HG02981 (cell line): Measurements from ENCODE around the gene TMC3.

Experiments
- ATAC-seq: cut with Tn5 transposase; IDR thresholded peaks from one replicate; pipeline ENCODE4 v1.9.1; 2021; ENCODE audit warnings: mild to moderate bottlenecking, moderate library complexity; ENCODE audit not compliant: unreplicated experiment

The TMC3 gene

DNA sequence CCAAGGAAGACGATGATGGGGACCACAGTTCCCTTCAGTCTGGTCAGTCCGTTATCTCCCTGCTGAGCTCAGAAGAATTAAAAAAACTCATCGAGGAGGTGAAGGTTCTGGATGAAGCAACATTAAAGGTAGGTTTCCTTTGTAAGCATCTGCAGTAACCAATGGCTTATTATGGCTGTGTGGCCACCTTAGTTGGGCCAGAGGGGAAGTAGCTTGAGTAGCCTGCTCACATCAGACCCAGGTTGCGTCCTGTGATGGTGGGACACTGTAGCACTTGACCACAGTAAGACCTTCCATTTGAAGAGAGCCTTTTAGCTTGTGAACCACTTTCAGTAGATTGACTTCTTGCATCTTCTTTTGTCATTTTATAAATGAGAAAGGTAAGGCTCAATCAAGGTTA is 72.6 kb downstream of the TMC3 start:
- no peak for ATAC-seq

DNA sequence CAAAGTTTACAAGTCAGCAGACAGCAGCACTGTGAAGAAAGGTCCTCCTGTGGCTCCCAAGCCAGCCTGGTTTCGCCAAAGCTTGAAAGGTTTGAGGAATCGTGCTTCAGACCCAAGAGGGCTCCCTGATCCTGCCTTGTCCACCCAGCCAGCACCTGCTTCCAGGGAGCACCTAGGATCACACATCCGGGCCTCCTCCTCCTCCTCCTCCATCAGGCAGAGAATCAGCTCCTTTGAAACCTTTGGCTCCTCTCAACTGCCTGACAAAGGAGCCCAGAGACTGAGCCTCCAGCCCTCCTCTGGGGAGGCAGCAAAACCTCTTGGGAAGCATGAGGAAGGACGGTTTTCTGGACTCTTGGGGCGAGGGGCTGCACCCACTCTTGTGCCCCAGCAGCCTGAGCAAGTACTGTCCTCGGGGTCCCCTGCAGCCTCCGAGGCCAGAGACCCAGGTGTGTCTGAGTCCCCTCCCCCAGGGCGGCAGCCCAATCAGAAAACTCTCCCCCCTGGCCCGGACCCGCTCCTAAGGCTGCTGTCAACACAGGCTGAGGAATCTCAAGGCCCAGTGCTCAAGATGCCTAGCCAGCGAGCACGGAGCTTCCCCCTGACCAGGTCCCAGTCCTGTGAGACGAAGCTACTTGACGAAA is 74.3 kb downstream of the TMC3 start:
- no peak for ATAC-seq

DNA sequence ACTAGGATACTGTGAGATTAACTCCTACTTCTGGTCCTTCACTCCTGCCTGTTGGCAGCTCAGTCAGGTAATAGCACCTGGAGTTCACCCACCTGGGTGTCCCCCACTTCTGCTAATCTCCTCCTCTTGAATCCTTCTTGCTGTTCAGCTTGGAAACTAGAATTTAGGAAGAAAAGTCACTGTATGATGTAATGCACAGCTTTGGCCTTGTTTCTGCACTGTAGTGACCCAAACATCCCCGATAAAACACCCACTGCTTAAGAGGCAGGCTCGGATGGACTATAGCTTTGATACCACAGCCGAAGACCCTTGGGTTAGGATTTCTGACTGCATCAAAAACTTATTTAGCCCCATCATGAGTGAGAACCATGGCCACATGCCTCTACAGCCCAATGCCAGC is 74.9 kb downstream of the TMC3 start:
- ATAC-seq, result no peak

DNA sequence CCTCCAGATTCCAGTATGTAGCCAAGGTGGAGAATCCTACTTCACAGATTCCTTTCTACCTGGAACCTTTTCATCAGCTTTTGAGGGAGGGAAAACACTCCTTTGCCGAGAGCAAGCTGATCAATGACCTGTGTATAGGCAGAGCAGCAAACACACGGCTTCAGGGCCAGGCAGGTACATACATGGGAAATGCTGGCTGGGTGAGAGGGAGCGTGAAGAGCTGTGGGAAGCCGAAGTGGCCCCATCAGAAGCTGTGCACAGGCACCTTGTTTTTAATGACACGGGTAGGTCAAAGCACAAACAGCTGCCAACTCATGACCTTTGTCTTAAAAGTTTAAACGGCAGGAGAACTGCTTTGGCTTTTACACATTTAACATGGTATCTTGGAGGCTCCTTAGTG is 75.4 kb downstream of the TMC3 start:
- no peak for ATAC-seq

DNA sequence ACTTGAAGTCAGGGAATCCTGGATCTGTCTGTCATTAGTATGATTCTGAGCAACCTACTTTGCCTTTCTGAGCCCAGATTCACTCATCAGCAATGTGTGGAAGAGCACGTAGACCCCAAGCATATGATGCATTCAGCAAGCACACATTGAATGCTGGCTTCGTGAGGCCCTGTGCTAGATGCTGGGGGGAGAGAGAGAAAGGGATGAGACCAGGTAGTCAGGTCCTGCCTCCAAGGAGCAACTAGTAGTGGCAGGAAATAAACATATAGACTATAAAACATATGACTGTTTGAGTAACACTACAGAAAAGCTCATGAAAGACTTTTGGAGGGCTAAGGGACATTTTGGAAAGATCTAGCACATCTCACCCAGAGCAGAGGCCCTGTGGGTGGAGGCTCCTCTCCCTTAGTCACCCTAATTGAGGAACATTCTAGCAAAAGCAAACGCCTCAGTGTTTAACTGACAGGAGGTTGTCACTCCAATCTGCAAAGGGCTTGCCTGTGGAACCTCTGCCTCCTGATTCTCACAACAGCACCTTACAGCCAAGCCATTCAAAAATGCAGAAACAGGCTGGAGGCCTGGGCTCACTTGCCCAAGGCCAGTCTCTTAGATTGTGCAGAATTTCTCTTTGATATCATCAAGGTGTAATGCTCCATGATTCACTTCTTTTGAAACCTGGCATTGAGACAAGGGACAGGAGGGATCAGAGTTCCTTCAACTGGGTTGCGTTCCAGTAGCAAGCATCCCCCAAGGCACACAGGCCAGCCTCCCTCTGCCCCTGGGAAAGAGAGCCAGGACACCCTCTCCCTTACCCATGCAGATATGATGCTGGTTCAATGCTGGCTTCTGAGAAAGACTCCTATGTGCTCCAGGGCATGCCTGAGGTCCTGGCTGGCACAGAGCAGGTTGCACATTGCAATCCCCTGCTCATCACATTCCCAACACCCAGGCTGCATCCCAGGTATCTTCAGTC is 76.1 kb downstream of the TMC3 start:
- no peak for ATAC-seq

DNA sequence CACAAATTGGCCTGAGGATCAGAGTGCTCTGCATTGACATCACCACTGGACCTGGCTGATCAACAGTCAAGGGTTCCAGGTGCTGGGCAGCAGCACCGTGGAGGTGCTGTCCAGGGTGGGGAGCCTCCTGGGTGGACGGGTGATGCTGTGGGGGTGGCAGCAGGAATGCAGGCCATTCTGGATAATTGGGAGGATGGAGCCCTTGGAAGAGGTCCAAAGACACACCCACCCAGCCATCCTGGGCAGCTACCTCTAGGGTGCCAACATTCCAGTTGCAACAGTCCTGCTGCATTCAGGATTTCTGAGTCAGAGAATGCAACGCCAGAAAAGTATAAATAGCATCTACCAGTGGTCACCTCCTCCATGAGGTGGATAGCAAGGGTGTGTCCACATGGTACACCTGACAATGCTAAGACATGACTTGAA is 76.9 kb downstream of the TMC3 start:
- no peak for ATAC-seq

DNA sequence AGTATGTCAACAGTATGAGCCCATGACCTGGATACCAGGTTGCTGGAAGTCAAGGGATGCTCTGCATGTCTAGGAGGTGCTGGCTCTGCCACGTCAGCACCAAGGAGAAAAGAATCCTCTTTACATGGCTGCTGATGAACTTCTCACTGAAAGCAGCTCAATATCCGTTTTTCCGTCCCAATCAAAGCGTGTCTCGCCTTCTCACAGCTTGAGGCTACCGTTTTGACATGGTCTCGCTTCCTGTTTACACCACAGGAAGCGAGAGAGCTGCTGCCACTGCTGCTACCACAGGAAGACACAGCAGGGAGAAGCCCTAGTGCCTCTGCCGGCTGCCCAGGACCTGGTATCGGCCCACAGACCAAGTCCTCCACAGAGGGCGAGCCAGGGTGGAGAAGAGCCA is 77.3 kb downstream of the TMC3 start:
- peak; percentile 39 for ATAC-seq

DNA sequence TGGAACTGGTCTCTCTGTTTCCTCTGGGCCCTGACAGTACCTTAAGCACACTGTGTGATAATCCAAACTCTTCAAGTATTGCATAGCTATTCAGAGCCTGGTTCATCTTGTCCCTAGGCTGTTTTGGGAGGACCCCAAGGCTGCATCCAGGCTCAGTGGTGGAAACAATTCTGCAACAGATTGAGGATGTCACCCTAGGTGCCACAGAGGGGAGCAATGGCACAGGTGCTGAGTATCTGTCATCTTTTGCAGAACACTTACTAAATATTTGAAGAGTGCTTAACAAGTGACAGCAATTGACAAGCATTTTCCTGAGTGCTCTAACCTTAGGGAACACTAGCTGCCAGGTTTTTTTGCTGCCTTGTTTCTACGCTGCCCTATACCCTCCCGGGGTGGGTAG is 77.8 kb downstream of the TMC3 start:
- no peak for ATAC-seq

DNA sequence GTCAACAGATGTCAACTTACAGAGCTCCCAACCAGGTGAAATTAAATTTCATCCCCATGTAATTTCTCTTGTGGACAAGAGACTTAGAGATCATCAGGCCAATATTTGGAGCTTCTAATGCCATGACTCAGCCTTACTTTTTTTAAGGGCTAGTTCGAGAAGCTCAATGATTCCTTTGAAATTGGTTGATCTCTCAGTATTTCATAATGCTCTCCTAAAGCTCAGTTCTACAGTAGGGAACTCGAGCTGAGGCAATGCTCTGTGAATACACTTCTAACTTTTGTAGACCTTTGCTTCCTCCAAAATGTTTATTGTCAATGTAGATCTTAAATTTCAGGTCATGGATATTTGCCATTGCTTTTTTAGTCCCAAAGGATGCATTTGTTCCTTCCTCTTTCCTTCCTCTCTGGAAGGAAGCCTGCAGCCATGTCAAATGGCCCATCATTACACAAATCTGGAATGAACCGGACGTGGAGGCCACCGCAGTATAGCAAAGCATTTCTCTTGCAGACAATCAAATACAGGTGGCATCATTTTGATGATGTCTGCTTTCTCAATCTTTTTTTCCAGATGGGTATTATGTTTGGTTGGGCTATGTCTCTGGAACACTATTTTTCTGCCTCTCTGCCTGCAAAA is 78.4 kb downstream of the TMC3 start:
- no peak for ATAC-seq

DNA sequence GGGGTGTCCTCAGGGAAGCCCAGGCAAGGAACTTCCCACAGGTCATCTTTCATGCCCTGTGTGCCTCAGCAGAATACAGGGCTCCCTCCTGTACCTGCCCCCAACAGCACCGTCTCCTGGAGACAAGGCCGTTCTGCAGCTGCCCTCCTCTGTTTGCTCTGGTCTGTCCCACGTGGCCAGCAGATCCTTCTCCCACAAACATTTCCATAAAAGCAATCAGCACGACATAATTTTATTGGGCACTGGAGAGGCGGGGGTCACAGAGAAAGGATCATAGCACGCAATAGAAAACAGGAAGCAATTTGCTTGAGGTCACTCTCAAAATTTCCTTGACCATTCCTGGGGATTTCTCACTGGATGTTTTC is 79.5 kb downstream of the TMC3 start:
- no peak for ATAC-seq

DNA sequence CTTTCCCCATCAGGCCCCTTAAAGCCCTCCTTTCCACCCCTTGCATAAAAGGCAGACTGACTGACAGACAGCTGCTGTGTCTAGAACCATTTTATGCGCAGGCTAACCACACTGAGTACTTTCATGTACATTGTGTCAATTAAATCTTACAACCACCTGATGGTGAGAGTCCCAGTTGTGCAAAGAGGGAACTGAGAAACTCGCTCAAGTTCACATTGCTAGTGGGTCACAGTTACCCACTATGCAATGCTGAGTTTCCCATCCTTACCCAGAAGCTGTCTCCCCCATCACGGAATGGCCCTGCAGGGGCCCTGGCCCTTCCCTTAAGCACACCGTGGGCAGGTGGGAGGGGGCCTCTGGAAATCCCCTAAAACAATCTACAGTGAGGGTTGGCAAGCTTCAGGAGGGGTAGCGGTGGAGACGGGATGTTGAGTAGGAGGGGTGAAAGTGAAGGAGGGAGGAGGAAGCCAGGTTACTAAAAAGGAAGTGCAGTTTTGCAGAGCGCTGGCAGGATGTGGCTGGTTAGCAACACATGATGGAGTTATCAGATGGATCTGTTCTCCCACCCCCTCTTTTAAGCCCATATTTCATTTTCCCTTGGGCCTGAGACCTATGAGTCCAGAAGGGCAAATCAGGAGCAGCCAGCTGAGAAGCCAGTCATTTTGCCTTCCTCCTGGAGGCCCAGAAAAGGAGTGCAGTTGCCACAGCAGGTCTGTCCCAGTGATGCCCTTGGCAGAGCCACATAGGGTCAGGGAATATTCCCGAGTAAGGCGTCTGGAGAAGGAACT is 80.1 kb downstream of the TMC3 start:
- peak; percentile 62 for ATAC-seq

DNA sequence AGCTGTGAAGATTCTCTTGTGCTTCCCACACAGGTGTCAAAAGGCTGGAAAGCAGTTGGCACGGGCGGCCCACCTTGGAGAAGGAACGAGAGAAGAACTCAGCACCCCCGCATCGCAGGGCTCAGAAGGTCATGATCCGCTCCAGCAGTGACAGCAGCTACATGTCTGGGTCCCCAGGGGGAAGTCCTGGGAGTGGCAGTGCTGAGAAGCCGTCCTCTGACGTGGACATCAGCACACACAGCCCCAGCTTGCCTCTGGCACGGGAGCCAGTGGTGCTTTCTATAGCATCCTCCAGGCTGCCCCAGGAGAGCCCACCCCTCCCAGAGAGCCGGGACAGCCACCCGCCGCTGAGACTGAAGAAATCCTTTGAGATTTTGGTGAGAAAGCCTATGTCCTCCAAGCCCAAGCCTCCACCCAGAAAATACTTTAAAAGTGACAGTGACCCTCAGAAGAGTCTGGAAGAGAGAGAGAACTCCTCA is 81.5 kb downstream of the TMC3 start:
- ATAC-seq, result peak; percentile 33

DNA sequence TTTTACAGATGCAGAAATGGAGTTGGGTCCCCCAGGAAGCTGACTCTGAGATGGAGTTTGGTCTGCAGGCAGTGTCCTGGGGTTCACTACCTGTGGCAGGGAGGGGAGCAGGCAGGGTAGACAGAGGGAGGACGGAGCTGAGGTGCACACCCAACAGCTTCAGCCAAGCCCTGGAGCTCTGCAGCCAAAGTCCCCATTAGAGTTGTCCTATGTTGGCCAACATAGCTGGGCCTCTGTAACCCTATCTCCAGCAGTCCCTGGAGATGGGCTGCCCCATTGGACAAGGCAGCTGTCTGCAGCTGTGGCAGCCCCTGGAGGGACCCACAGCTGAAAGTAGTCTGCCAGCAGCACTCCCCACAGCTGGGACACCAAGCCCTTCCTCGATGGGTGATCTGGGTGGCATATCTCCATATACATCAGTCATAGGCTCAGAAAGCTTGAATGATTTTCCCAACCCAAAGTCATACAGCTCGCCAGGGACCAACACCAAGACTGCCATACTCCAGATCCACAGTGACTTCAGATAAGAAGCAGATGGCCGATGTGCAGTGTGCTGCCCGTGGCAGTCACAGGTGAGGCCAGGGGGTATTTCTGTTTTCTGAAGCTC is 82.0 kb downstream of the TMC3 start:
- ATAC-seq, result no peak

DNA sequence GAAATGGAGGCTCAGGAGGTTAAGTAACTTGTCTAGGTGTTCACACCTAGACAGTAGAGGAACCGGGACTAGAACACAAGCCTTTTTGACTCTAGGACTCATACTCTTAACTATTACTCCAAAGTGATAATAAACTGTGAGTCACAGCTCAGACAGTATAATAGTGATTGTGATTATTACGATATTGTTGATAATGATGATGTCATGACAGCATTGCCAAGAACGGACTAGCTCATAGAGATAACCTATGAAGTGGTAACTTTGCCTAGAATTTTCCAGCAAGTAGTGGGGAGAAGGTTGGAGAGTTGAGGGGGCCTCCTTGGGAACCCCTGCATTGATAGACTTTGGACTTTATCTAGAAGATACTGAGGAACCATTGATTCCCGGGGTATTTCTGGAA is 84.1 kb downstream of the TMC3 start:
- ATAC-seq, result no peak

DNA sequence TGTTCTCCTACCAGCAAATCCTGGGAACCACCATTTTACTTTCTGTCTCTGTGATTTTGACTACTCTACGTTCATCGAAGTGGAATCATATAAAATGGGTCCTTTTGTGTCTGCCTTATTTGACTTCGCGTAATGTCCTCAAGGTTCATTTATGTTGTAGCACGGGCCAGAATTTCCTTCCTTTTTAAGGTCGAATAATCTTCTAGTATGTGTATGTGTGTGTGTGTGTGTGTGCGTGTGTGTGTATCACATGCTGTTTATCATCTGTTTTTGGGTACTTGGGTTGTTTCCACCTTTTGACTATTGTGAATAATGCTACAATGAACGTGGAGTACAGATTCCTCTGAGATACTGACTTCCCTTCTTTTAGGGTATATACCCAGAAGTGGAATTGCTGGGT is 85.4 kb downstream of the TMC3 start:
- ATAC-seq, result no peak

DNA sequence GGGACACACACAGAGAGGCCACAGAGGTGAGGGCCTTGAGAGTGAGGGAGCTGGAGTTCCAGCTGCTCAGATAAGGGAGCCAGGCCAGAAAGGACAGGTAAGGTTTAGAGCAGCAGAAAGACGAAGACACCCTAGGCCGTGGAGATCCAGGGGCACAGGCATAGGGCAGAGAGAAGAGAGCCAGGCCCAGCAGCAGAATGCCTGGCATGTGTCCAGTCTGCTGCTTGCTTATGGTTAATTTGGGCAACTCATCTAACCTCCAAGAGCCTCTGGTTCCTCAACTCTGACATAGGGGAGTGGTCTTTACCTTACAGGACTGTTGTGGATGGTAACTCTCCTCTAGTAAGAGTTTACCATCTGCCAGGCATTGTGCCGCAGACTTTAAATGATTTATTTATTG is 86.0 kb downstream of the TMC3 start:
- ATAC-seq, result no peak

DNA sequence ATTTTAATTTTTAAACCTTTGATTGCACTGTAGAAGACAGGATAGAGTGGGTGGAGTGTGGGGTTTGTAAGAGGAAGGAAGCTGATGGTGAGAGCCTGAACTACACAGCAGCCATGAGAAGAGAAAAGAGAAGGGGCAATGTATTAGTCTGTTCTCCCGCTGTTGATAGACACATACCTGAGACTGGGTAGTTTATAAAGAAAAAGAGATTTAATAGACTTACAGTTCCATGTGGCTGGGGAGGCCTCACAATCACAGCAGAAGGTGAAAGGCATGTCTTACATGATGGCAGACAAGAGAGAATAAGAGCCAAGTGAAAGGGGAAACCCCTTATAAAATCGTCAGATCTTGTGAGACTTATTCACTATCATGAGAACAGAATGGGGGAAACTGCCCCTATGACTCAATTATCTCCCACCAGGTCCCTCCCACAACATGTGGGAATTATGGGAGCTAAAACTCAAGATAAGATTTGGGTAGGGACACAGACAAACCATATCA is 87.3 kb downstream of the TMC3 start:
- ATAC-seq, result peak; percentile 38

DNA sequence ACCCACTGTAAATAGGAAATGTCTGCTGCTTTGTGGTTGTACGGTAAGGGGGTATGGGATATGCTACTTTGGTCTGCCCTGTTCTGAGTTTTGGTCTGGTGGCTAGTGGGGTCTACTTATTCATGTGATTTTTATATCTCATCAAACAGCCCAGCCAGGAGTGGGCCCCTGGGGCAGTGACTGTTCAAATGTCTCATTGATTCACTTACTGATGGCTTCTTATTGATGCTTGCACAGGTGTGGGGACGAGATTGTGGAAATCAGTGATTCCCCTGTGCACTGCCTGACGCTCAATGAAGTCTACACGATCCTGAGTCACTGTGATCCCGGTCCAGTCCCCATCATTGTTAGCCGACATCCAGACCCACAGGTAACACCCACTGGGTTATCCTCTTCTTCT is 88.6 kb downstream of the TMC3 start:
- ATAC-seq, result no peak

DNA sequence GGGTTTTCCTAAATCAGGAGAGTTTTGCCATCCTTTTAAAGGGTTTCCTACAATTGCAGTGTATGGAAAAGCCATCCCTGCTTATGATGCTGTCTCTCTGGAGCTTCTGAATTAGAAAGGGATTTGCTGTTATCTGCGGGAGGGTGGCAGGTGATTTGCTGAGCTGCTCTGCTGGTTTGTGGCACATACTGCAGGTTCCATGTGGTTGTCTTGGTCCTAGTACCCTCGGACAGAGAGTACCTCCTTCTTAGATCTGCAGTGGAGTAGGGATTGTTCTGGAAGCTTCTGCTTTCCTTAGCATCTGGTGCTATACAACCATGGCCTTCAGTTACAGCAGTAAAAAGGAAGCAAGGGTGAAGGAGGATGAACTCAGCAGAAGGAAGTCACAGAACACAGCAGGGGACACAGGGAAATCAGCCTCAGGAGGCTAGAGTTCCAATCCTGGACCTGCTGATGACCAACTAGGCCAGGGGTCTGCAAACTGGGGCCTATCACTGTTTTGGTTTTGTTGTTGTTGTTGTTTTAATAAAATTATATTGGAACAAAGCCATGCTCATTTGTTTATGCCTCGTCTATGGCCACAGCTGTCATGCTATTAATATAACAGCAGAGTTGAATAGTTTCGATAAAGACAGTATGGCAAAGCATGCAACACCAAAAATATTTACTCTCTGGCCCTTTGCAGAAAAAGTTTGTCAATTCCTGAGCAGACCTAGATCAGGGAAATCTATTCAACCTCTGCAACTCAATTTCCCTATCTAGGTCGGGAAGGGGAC is 89.6 kb downstream of the TMC3 start:
- ATAC-seq, result no peak

DNA sequence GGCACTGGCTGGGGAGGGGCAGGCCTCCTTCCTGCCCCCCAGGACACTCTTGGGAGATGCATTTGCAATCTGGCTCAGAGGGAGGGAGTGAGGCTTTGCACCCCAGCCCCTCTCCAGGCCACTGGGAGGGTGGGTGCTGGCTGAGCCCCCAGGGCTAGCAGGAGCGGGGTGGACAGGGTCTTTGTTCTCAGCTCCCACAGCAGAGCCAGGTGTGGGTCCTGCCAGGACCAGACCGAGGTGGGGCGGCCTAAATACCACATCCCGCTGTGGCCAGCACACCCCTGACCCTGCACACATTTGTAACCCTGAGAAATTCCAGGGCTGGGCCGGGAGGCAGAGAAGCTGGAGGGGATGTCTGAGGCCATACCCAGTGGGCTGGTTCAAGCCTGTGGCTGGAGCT is 91.1 kb downstream of the TMC3 start:
- no peak for ATAC-seq
